PFSK-1 (cell line): ENCODE data around the gene CHST11.

ENCODE experiments used
- FOXP2 ChIP-seq: optimal IDR thresholded peaks from 2 replicates; pipeline ENCODE3; 2011; ENCODE audit warnings: borderline replicate concordance, control low read depth, inconsistent platforms; ENCODE audit not compliant: insufficient read depth; ENCODE audit errors: extremely low read length, extremely low read depth
- POLR2AphosphoS5 ChIP-seq: IDR thresholded peaks from 2 replicates; pipeline ENCODE4 v1.6.1; 2012; ENCODE audit warnings: low read depth, mild to moderate bottlenecking, control low read depth, low read length, moderate library complexity
- REST ChIP-seq, 2 experiments: IDR thresholded peaks; 2 replicates each; pipeline versions ENCODE4 v1.6.1 to v1.8.0; 2011 to 2012; ENCODE audit warnings: low read depth in 2 of 2, low read length in 2 of 2, control low read depth in 1 of 2, inconsistent platforms in 1 of 2, mild to moderate bottlenecking in 1 of 2, moderate library complexity in 1 of 2; ENCODE audit not compliant: insufficient read depth in 1 of 2
- SIN3A ChIP-seq: IDR thresholded peaks from 2 replicates; pipeline ENCODE4 v1.6.1; 2012; ENCODE audit warnings: mild to moderate bottlenecking, low read length, moderate library complexity, borderline replicate concordance; ENCODE audit not compliant: insufficient read depth
- TAF1 ChIP-seq: IDR thresholded peaks from 2 replicates; pipeline ENCODE4 v1.6.1; 2012; ENCODE audit warnings: low read length, control low read depth, borderline replicate concordance; ENCODE audit not compliant: insufficient read depth

The CHST11 gene

GRCh38 chr12:104506676-104507401 lies 50.1 kb downstream of the CHST11 start:
- TF ChIP-seq REST (IDR thresholded peaks at IDR 0.05; ENCODE audit: insufficient read depth in 1 of 2, low read depth in 2 of 2, low read length in 2 of 2) (no peak), SIN3A (no peak), FOXP2 (no peak), TAF1 (no peak), POLR2AphosphoS5 (no peak)

- no peak for TF ChIP-seq REST (IDR thresholded peaks at IDR 0.05; ENCODE audit: insufficient read depth in 1 of 2, low read depth in 2 of 2, low read length in 2 of 2)
- no peak for TF ChIP-seq TAF1
- TF ChIP-seq POLR2AphosphoS5: no peak
- TF ChIP-seq SIN3A: no peak
- TF ChIP-seq FOXP2: no peak
Measured at GRCh38 chr12:104507672-104508071, 50.9 kb downstream of the CHST11 start.

- TF ChIP-seq REST (IDR thresholded peaks at IDR 0.05; ENCODE audit: insufficient read depth in 1 of 2, low read depth in 2 of 2, low read length in 2 of 2) (no peak), TAF1 (no peak), SIN3A (no peak), FOXP2 (no peak), POLR2AphosphoS5 (no peak)
Measured at GRCh38 chr12:104508752-104509446, 52.2 kb downstream of the CHST11 start.

GRCh38 chr12:104510145-104510872 lies 53.6 kb downstream of the CHST11 start:
- TF ChIP-seq FOXP2: no peak
- no peak for TF ChIP-seq REST (IDR thresholded peaks at IDR 0.05; ENCODE audit: insufficient read depth in 1 of 2, low read depth in 2 of 2, low read length in 2 of 2)
- TF ChIP-seq POLR2AphosphoS5: no peak
- no peak for TF ChIP-seq SIN3A
- no peak for TF ChIP-seq TAF1
